GM19043 (cell line): Measurements from ENCODE around the gene PACS1.

Experiments used
- ATAC-seq: cut with Tn5 transposase; IDR thresholded peaks from one replicate; pipeline ENCODE4 v1.9.1; 2021; ENCODE audit warnings: low read depth; ENCODE audit not compliant: unreplicated experiment

Gene PACS1

DNA sequence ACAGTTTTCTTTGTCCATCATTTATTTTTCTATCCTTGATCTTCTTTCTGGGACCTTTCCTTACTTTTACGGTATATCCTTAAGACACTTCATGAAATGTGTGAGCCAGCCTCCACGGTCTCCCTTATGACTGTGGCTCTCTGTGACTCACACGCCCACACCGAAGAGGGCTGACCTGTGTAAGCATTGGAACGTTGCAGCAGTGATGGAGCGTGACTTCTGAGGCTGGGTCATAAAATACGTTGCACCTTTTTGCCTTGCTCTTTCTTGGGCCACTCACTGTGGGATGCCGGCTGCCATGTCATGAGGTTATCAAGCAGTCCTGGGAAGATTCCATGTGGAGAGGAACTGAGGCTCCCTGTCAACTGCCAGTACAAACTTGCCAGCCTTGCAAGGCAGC lies 102.1 kb downstream of the PACS1 start:
- no peak for ATAC-seq

DNA sequence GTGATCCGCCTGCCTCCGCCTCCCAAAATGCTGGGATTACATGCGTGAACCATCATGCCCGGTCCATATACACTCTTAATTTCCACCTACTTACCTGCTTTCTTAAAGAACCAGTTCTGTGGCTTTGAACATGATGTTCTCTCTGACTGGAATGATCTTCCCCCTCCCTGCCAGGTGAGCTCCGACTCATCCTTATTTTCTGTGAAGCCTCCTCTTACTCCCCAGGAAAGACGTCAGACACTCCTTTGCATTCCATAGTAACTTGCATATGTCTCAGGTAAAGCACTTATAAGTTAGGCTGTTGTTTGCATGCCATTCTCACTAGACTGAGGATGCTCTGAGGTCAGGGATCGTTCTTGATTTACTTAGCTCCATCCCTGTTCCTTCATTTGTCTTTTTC lies 106.6 kb downstream of the PACS1 start:
- ATAC-seq, result no peak

GRCh38 chr11:66178183-66178582 lies 108.1 kb downstream of the PACS1 start:
- no peak for ATAC-seq

- ATAC-seq, result no peak
Observed at GRCh38 chr11:66178871-66179270, 108.8 kb downstream of the PACS1 start.

DNA sequence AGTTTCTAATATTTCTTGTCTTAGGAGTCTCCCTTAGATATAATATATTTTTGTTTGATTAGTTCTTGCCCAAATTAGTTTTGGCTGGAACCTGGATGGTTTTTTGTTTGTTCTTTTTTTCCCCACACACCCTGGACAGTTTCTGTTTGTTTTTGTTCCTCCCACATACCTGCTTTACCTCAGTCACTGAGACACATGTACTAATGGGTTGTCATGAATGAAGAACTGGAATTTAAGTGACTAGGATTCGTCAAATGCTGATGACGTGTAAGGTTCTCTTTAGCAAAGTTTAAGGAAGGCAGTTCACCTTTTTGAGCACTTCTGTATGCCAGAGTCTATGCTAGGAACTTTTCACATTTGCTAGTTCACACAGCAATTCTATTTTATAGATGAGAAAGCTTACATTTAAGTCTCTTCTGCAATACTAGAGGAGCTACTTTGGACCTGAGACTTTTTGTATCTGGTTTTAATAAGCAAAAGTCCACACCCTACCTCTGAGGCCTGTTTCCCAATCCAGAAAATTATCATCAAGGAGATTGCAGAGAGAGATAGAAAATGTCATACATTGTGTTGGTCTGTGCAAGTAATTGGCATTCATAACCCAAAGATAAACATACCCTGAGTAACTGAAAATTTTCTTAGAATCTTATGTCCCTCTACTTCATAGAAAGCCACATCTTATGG lies 111.7 kb downstream of the PACS1 start:
- ATAC-seq, result no peak

GRCh38 chr11:66183494-66184048 lies 113.5 kb downstream of the PACS1 start:
- no peak for ATAC-seq

DNA sequence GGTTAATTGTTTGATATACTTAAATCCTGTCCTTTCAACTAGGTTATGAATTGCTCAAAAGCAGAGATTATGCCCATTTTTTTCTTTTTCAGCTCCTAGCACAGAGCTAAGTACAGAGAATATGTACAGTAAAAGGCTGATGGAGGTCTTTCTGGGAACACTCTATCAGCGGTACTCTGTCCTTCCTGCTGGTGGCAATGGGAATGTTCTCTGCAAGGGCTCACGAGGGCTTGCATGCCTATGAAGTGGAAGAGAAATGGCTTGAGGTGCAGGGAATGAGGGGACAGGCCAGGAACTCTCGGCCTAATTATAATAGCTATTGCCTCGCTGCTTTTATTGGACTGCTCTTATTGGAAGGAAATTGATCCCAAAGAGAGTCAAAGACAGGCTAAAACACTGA lies 114.7 kb downstream of the PACS1 start:
- no peak for ATAC-seq

- no peak for ATAC-seq
Observed at GRCh38 chr11:66186470-66186869, 116.4 kb downstream of the PACS1 start.

- ATAC-seq, result no peak
Observed at GRCh38 chr11:66187453-66187852, 117.4 kb downstream of the PACS1 start.

- ATAC-seq, result no peak
Observed at GRCh38 chr11:66188580-66188979, 118.5 kb downstream of the PACS1 start.

GRCh38 chr11:66189031-66189745 lies 119.1 kb downstream of the PACS1 start:
- no peak for ATAC-seq

- ATAC-seq, result no peak
Observed at GRCh38 chr11:66190786-66191185, 120.7 kb downstream of the PACS1 start.

DNA sequence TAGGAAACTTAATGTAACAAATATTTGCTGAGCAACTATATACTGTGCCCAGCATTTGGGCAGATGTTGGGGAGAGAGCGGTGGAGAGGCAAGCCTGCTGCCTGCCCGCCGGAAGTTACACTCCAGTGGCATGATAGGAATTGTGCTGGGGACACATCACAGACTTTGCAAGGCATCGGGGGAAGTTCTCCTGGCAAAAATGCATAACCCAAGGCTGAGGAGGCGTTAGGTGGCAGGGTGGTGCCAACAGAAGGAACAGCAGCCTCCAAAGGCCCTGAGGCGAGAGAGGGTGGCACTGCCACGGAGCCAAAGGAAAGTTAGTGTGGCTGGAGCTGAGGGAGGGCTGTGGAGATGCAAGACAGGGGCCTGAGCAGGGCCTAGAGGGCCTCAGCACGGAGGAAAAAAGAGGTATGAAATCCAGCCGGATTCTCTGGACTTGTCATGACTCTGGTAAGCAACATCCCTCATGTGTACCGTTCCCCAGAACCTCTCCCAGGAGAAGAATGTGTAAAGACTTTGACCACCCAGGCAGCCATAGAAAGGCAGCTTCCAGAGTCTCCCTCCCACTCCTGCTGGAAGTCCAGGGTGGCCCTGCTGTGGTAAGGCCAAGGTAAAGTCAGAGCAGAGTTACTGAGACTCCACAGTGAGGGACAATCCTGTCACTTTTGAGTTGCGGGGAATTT lies 122.2 kb downstream of the PACS1 start:
- ATAC-seq, result no peak

GRCh38 chr11:66194391-66194790 lies 124.3 kb downstream of the PACS1 start:
- ATAC-seq, result no peak

DNA sequence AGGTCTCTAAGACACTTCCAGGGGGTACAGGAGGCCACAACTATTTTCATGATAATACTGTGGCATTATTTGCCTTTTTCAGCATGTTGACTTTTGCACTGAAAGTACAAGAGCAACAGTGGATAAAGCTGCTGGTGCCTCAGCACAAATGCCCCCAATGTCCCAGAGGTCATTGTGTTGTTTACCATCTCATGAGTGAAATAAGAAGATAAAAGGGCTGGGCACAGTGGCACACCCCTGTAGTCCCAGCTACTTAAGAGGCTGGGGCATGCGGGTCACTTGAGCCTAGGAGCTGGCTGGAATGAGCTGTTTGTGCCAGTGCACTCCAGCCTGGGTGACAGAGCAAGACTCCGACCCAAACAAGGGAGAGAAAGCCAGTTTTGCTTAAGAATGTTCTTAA lies 125.8 kb downstream of the PACS1 start:
- ATAC-seq, result no peak

- ATAC-seq, result no peak
Observed at GRCh38 chr11:66203847-66204246, 133.8 kb downstream of the PACS1 start.

DNA sequence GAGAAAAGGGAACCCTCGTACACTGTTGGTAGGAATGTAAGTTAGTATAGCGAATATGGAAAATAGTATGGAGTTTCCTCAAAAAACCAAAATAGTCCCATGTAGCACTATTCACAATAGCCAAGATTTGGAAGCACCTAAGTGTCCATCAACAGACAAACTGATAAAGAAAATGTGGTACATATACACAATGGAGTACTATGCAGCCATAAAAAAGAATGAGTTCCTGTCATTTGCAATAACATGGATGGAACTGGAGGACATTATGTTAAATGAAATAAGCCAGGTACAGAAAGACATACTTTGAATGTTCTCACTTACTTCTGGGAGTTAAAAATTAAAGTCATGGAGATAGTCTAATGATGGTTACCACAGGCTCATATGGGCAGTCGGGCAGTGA lies 134.3 kb downstream of the PACS1 start:
- ATAC-seq, result no peak

DNA sequence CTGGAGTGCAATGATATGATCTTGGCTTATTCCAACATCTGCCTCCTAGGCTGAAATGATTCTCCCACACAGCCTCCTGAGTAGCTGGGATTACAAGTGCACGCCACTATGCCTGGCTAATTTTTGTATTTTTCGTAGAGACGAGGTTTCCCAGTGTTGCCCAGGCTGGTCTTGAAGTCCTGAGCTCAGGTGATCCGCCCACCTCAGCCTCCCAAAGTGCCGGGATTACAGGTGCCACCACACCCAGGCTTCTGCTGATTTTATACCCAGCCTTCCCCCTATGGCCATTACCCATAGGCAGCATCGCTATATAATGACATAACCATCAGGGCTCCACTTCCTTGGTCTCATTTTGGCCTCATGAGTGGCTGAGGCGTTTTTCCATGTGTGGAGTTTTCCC lies 137.7 kb downstream of the PACS1 start:
- no peak for ATAC-seq

DNA sequence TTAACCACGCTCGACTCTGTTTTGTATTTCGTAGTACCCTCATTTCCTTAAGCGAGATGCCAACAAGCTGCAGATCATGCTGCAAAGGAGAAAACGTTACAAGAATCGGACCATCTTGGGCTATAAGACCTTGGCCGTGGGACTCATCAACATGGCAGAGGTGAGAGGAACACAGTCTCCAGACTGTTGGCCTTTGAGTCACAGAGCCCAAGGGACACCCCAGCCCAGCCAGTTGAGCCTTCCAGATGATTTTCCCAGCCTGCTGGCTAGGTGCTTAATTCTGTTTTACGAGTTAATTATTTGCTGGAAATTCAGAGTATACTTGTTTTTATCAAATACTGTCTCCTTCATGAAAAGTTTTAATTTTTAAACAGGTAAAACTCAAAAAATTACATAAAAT lies 141.0 kb downstream of the PACS1 start:
- no peak for ATAC-seq

DNA sequence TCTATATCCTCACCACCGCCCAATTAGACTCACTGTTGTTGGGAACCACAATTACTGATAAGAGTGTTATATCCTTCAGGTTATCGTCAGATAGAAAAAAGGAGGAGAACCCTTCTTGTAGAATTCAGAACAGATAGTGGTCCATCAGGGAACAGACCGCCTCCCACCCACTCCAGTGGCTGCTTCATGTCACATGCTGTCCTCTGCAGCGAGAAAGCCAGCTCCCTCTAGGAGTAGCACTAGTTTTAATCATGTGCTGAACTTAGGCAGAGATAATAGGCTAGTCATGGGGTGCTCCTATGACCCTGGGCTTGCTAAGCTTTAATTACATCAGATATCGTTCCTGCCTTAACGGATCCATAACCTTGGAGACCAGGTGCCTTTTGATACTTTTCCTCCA lies 146.8 kb downstream of the PACS1 start:
- ATAC-seq, result no peak

DNA sequence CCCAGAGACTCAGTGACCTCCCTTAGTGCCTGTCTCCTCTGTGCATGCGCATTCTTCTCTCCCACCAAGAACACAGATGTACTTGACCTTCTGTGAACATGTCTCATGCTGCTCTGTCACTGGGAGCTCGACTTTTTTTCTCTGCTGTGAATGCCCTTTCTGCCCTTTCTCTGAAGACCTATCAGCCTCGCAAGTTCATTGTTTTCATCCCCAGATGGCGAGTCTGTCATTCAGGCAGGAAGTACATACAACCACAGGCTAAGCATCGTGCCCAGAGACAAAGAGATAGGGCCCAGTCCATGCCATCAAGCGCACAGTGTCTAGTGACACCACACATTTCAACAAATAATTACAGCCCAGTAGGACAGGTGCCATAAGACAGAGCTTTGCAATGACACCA lies 148.0 kb downstream of the PACS1 start:
- ATAC-seq, result no peak
